GM18498 (cell line): ENCODE results near the gene CA10.

Experiments used
- ATAC-seq: cut with Tn5 transposase; IDR thresholded peaks from one replicate; pipeline ENCODE4 v1.9.1; 2021; ENCODE audit warnings: mild to moderate bottlenecking, moderate library complexity; ENCODE audit not compliant: unreplicated experiment

Gene CA10

DNA sequence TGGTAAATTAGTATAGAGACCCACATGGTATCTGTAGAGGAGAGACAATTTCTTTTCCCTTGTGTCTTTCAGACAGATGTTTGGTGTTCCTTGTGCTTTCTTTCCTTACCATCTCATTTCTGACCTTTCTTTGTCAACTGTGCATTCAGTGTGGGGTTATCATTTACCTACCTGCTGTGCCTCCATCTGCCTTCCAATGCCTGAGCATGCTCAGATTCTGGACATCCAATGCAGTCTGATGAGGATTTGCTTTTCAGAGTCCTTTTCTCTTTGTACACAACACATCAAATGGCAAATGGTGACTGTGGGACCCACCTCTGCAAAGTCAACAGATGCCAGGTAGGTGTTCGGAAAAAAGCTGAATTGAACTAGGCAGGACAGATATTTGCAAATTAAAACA, 364.8 kb downstream of the CA10 start:
- ATAC-seq, result no peak

DNA sequence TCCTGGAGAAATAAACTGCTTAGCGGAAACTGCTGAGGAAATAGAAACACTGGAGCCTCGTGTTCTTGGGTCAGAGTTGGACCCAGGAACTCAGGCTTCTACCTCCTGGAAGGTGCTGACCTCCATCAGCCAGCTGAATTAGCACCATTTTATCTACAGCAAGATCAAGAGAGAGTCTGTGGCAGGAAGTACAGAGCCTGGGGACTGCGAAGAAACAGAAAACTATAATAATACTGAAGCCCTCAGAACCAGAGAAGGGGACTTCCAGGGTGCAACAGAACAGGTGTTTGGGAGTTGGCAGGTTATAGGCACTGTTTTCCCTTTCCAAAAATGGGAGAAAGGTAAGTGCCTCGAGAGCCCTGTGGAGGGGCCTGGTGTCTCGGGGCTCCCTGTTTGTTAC, 379.7 kb downstream of the CA10 start:
- no peak for ATAC-seq

DNA sequence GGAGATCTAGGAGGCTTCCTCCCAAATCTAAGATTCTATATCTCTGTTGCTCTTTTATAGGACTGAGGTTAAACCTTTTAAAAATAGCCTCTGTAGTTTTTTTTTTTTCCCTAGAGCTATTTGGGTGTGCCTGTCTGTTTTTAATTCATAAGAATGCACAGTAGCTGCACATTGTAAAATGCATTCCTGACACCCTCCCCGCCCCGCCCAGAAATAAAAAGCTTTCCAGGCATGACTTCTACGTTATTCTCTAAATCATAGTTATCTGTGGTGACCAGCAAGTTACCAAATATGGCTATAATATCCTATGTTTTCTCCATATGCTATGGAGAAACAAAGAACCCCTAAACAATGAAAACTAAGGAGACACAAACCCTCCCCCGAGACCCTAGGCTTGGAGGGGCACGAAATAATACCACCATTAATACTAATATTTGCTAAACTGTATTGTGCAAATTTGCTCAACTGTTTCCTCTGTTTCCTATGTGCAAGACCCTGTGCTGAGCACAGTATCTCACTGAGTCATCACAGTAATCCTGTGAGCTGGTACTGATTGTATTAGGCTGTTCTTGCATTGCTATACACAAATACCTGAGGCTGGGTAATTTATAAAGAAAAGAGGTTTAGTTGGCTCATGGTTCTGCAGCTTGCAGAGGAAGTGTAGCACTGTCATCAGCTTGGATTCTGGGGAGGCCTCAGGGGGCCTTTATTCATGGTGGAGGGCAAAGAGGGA, 388.3 kb downstream of the CA10 start:
- no peak for ATAC-seq

DNA sequence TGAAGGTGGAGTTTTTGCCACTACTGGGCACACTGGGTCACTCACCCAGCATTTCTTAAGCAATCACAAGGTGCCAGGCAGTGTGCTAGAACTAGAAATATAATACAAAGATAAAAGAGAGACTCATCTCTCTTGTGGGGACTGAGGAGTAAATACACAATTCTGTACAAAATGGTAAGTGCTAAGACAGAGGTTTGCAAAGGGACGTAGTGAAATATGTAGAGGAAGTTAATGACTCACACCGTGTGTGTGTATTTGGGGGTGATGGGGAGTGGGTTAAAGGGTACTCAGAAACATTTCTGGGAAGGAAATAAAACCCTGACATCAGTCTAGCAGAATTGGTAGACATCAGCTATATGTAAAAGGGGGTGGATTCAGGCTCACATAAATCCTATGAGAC, 389.3 kb downstream of the CA10 start:
- ATAC-seq, result no peak

DNA sequence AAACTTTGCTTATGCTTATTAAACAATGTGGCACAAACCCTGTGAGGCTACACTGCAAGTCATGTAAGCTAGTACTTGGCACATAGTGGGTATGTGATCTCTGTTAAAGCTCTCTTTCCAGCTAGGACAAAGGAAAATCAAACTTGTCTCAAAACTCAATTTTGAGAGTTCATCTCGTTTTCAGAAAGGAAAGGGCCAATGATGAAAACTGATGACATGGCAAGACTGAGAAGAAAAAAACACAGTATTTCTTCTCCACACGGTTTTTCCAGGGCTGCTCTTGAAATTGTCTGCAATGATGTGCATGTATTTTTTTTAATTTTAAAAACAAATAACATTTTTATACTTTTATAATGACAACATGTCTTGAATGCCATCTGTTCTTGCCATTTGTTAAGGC, 389.8 kb downstream of the CA10 start:
- no peak for ATAC-seq

DNA sequence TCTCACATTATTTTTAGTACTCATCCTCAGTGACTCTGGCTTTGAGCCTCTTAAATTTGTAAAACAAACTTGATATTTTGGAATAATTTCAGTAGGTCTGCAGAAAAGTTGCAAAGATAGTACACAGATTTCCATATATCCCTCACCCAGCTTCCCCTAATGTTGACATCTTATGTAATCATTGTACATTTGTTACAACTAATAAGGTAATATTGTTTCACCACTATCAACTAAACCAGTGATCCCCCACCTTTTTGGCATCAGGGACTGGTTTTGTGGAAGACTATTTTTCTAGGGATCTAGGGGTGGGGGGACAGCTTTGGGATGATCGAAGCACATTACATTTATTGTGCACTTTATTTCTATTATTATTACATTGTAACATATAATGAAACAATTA, 391.2 kb downstream of the CA10 start:
- no peak for ATAC-seq

DNA sequence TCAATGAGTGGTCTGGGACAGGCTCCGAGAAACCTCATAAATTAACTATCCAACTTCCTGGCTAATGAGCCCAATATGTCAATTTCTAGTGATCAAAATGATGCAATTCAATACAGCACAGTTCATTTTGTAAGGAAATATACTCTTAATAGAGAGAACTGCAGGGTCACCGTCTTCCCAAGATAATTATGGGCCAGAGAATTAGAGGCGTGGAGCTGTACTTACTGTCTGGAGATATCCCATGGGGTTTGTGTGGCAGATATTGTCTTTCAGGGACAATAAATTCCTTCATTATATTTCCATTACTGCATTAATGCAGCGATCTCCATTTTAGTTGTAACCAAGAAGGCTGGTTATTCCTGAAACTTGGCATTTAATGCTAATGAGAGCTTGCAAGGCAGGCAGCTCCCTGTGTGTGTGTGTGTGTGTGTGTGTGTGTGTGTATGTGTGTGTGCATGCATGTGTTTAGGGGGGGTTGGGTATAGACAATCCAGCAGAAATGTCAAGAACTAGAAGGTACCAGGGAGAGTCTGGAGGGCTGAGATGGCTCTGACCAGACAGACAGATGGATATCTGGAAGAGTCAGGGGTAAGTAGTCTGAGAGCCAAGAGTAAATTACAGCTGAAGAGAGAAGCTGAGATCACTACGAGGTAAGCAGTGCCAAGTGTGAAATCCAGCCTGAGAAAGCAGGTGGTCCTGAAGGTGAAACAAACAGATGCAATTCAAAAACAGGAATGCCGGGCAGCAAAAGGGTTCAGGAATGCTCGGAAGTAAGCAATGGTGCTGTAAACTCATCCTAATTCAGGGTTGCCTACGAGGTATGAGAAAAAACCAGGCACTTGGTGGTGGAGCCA, 393.0 kb downstream of the CA10 start:
- ATAC-seq, result no peak

DNA sequence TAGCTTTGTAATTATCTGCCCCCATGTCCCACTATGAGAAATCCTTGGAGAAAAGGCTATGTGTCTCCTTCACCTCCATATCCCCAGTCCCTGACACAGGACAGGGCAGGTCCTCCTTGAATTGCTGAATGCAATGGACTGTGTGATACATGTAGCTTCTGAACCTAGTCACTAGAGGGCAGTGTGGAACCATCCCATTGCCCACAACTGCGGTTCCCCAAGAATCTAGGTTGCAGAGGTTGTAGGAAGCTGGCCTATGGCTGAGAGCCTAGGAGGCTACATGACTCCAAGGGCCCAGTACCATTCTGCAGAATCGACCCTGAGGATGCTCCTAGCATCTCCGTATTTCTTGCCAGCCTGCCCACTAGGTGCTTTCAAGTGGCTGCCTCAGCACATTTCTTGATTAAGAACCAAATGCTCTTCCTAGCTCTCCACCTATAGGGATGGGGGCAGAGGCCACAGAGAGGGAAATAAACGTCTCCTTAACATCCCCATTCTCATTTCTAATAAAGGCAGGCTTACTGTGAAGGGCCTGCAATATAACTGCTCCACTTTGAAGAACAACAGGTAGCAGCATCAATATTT, 394.0 kb downstream of the CA10 start:
- peak; percentile 96 for ATAC-seq

DNA sequence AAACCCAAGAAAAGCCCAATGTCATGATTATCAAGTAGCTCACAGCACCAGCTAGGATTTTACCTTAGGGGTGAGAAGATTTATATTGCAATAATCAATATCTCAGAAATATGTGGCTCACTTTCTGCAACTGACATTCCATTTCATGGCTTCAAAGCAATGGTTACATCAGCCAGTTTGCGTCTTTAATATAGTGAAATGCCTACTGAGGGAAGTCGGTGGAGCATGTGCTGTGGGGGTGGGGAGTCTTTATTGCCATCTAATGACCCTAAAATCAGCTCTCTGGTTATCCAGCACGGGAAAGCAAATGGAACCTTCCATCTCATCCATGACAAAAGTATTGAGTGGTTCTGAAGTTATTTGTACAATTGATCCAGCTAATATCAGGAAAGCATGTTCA, 395.5 kb downstream of the CA10 start:
- no peak for ATAC-seq

DNA sequence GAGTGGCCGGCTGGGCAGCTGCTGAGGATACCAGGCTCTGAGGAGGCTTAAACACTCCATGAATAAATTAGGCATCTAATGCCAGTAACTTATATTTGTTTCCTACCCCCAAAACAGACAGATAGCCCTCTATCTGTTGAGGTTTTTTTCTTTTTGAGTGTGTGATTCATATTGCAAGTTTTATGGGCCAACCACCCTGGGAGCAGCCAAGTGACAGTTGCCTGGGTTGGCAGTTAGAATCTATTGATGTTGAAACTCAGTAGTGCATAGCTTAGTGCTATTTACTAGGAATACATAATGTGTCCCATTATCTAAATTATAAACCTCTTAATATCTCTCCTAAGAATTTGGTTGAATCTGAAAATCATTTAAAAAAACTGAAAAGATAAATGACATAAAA, 397.4 kb downstream of the CA10 start:
- ATAC-seq, result no peak

DNA sequence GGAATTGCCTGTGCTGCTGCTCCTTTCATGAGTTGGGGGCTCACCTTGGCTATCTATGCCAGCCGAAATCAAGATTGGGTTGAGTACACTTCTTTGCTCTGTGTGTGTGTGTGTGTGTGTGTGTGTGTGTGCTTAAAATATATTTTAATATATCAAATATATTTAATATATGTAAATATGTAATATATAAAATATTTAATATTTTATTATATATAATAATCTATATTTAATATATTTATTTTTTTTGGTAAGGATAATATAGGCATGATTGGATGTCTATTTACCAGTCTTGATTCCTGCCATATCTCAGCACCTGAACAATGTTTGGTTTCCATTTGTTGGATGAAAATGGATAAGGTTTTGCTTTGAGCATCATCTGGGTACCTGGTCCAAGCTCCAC, 399.3 kb downstream of the CA10 start:
- ATAC-seq, result no peak

DNA sequence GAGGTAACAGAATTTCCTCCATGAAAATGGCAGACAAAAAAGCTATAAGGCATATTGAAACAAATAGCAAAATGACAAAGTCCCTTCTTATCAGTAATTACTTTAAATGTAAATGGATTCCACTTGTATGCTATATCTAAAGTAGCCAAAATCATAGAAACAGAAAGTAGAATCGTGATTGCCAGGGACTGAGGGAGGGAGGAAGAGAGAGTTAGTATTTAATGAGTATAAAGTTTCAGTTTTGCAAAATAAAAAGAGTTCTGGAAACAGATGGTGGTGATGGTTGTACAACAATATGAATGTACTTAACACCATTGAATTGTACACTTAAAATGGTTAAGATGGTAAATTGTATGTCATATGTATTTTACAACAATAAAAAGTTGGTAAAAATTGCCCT, 407.4 kb downstream of the CA10 start:
- no peak for ATAC-seq

DNA sequence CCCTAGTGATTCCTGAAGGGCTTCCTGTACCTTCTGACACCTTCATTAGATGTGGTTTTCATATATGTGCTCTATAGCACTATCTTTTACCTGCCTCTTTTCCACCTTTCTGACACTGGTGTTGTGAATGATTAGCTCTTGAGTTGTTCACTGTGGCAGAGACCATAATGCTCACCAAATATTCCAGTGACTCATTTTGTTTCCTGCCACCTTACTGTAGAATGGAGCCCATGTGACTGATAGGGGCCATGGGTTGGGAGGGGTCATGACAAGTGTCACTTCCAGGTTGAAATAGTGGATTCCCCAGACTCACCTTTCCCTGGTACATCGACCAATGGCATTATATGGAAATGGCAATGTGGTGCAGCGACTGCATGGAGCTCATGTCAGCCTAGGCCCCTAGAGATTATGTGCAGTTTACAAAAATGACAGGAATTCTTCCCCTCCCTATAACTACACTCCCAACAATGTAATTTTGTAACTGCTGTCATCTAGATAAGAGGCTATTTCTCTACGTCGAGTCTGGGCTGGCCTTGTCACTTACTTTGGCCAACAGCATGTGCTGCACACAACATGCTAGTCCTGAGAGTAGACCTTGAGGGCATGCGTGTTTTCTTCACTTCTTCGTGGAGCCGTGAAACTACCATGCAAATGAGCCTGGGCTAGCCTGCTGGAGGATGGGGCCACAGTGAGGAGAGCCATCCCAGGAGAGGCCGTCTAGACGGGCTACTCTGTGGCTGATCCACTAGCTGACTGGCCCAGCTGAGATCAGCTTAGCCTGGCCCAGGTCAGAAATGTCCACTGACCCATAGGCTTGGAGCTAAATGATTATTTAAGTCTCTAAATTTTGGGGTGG, 409.5 kb downstream of the CA10 start:
- no peak for ATAC-seq

DNA sequence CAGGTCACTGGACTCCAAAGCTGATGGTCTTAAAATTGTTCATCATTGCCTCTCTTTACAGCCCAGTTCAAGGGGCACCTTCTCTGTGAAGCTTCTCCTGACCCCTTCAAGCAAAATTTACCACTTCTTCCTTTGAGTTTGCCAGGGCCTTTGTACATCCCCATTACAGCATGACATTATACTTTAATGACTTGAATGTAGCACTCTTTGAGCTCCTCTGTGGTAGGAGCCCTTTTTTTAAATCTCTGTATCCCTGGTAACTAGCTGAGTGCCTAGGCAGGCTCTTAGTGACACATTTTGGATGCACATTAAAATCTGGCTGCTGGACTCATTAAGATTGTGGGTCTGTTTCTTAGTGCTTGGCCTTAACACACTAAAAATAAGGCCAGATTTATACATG, 412.1 kb downstream of the CA10 start:
- no peak for ATAC-seq

DNA sequence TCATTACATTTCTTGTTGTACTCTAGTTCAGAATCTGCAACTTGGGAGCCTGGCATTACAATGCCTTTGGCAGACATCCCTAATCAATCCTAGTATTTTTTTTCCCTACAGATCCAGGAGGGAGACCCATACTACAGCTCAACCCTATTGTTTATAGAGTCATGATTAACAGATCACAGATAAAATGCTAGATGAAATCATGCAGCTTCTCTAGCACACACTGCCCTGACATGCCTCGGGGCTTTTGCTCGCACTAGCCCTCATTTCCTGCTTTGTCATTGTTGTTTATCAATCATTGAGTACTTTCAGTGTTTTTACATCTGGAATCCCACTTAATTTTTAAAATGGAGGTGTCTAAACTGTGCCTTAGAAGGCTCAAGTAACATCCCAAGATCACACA, 412.5 kb downstream of the CA10 start:
- ATAC-seq, result no peak

DNA sequence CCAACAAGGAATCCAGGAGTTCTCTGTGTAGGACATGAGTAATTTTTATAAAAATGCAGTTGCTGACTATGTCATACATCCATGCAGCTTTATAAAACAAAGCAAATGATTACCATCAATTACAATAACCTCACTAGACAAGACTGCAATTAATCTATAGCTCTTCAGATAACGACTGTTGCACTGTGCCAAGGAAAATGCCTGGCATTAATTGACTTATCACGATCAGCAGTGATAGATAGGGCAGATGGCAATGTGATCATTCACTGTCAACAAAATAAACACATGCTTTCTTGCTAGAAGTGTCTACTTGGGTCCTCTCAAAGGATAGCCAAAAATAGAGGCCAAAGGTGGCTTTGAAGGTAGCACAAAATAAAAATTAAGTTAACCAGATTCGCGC, 415.0 kb downstream of the CA10 start:
- no peak for ATAC-seq

DNA sequence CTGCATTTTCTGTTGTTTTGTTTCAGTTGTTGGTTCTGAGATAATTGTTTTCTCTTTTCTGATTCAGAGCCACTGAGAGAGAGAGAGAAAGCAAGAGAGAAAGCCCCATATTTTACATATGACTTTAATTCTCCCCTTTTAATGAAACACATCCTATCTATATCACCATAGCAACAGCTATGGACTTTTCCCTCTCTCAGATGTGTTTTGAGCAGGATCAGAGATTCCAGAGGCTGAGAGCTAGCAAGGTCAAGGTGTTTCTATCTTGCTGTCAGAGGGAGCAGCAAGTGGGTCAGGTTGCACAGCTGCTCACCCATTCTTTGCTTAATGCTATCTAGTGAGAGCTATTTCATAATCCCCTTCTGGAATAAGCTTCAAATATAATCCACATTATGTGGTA, 415.9 kb downstream of the CA10 start:
- ATAC-seq, result no peak

DNA sequence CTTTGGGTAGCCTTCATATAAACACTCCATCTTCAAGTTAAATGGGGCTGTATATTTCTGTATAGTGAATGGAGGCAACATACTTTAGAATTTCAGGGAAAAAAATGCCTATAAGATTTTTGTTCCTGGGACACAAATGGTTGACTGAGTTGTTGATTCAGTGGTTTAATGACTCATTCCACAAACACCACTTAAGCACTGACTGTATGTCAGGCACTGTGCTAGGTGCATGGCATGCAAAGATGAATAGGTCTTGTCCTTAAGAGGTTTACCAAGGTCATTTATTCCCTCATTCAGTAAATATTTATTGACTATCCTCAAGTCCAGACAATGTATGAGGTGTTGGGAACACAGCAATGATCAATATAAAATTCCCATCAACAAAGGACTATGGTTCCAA, 417.1 kb downstream of the CA10 start:
- ATAC-seq, result no peak

DNA sequence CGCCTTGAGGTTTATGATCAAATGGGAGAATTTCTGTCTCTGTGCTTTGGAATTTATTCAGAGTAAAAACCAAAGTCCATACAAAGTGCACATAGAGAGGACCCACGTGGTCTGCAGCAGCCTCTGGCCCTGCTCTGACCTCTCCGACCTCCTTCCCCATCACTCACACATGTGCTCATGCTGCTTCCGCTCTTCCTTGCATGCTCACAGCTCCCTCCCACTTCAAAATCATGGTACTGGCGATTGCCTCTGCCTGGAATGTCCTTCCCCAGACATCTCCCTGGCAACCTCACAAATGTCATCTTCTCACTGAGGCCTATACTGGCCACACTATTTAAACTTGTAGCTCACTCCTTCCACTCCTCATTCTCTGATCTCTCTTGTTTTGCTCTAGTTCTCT, 418.0 kb downstream of the CA10 start:
- ATAC-seq, result no peak

DNA sequence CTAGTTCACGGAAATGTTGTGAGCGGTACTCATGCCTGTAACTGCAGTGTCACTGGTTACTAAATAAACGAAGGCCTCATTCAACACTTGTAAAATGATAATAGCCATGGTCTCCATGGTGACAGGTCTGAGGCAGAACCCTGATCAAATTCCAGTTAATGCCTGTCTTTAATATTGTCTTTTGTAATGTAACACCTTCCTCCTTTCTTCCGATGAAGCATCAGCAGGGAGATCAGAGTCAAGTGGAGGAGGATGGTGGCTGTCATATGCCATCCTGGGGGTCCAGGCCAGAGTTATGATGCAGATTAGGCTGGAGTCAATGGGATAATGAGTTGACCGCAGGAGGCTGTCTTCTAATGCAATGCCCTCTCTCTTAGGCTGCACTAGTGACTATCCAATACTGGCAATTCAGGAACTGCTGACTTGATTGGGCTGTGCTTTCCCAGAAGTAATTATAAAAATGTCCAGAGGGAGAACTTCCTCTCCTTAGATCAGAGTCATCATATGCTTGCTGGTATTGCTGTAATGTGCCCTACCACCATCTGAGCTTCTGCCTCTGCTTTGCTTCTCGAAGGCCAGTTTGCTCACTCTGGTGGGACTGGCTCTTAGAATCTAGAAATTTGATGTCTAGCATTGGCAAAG, 419.1 kb downstream of the CA10 start:
- ATAC-seq, result no peak

DNA sequence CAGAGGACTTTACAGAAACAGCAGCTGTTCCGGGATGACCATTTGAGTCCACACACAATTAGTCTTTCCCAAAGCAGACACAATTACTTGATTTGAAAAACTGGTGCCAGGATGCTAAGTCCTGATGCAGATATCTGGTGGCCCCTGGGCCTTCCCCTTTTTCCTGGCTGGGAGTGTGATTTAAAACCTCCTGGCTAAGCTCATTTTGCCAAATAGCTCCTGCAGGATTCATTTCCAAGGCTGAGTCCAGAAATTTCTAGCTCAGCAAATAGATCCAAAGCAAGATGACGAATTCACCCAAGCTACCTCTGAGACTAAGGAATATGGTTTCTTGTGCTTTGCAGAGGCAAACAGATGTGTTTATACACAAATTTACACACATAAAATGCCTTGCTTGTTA, 422.2 kb downstream of the CA10 start:
- ATAC-seq, result no peak
